ENCODE measurements around the gene SH2D6. TPM values are rescaled to one million over a fixed set of nuclear protein-coding genes. Genes with fewer than 3 reads are reported as not detected.

Gene SH2D6
- total RNA-seq, 2 experiments from 2014 or later, result 0.30 TPM; not detected in 1

GRCh38 chr2:85452237-85452636, 33.7 kb downstream of the SH2D6 start:
- no peak for TF ChIP-seq CTCF (IDR thresholded peaks at IDR 0.05)
- Mint-ChIP-seq H3K27ac (no peak overlapping the region), H3K4me3 (no peak overlapping the region), H3K36me3 (ENCODE audit: low read depth) (no peaks in the 10 kb centered on the region), H3K4me1 (ENCODE audit: low read depth) (no peaks in the 10 kb centered on the region), H3K27me3 (no peaks in the 10 kb centered on the region), H3K9me3 (no peaks in the 10 kb centered on the region)
- no peak for ATAC-seq (ENCODE audit: poor library complexity)
- DNase-seq, result no peak
- intact Hi-C loops (cut with DNase I, micrococcal nuclease), result loop anchor here in 1 of 2 experiments (10.0 kb wide), 1 partner anchor 53 kb away; no protein-coding TSS in a partner anchor
- H3K4me1 ChIP-seq (ENCODE audit: insufficient read depth, low read length), result no peaks in the 10 kb centered on the region
- H3K4me3 ChIP-seq (ENCODE audit: low read length), result no peak overlapping the region
- CTCF ChIA-PET, result no interaction called here
- H3K27me3 ChIP-seq (ENCODE audit: control insufficient read depth in 1 of 2, insufficient read depth in 2 of 2, low read length in 2 of 2), result no peaks in the 10 kb centered on the region
- no peaks in the 10 kb centered on the region for H3K36me3 ChIP-seq (ENCODE audit: insufficient read depth, low read length)
- H3K27ac ChIP-seq (ENCODE audit: low read depth in 1 of 2, low read length in 2 of 2), result no peak overlapping the region
- POLR2A ChIA-PET, result no interaction called here
- H3K9me3 ChIP-seq (ENCODE audit: control insufficient read depth in 1 of 2, insufficient read depth in 1 of 2, low read length in 2 of 2), result no peaks in the 10 kb centered on the region

GRCh38 chr2:85453571-85453970, 35.1 kb downstream of the SH2D6 start:
- ChIA-PET POLR2A (no interaction called here), CTCF (no interaction called here)
- no peak for DNase-seq
- Histone ChIP-seq H3K4me3 (ENCODE audit: low read length) (no peak overlapping the region), H3K36me3 (ENCODE audit: insufficient read depth, low read length) (no peaks in the 10 kb centered on the region), H3K27me3 (ENCODE audit: control insufficient read depth in 1 of 2, insufficient read depth in 2 of 2, low read length in 2 of 2) (no peaks in the 10 kb centered on the region), H3K9me3 (ENCODE audit: control insufficient read depth in 1 of 2, insufficient read depth in 1 of 2, low read length in 2 of 2) (no peaks in the 10 kb centered on the region), H3K4me1 (ENCODE audit: insufficient read depth, low read length) (no peaks in the 10 kb centered on the region), H3K27ac (ENCODE audit: low read depth in 1 of 2, low read length in 2 of 2) (no peak overlapping the region)
- Mint-ChIP-seq H3K36me3 (ENCODE audit: low read depth) (no peaks in the 10 kb centered on the region), H3K4me3 (no peak overlapping the region), H3K4me1 (ENCODE audit: low read depth) (no peaks in the 10 kb centered on the region), H3K27ac (no peak overlapping the region), H3K27me3 (no peaks in the 10 kb centered on the region), H3K9me3 (no peaks in the 10 kb centered on the region)
- no peak for ATAC-seq (ENCODE audit: poor library complexity)
- no peak for TF ChIP-seq CTCF (IDR thresholded peaks at IDR 0.05)
- intact Hi-C loops (cut with DNase I, micrococcal nuclease), result loop anchor here in 1 of 2 experiments (10.0 kb wide), 1 partner anchor 51 kb away; no protein-coding TSS in a partner anchor

GRCh38 chr2:85455552-85456090, 37.1 kb downstream of the SH2D6 start:
- DNase-seq, result no peak
- POLR2A ChIA-PET, result no interaction called here
- Mint-ChIP-seq H3K36me3 (ENCODE audit: low read depth) (no peaks in the 10 kb centered on the region), H3K4me3 (no peak overlapping the region), H3K27ac (no peak overlapping the region), H3K4me1 (ENCODE audit: low read depth) (no peaks in the 10 kb centered on the region), H3K9me3 (no peaks in the 10 kb centered on the region), H3K27me3 (no peaks in the 10 kb centered on the region)
- Histone ChIP-seq H3K4me3 (ENCODE audit: low read length) (no peak overlapping the region), H3K9me3 (ENCODE audit: control insufficient read depth in 1 of 2, insufficient read depth in 1 of 2, low read length in 2 of 2) (no peaks in the 10 kb centered on the region), H3K4me1 (ENCODE audit: insufficient read depth, low read length) (no peaks in the 10 kb centered on the region), H3K36me3 (ENCODE audit: insufficient read depth, low read length) (no peaks in the 10 kb centered on the region), H3K27me3 (ENCODE audit: control insufficient read depth in 1 of 2, insufficient read depth in 2 of 2, low read length in 2 of 2) (no peaks in the 10 kb centered on the region), H3K27ac (ENCODE audit: low read depth in 1 of 2, low read length in 2 of 2) (no peak overlapping the region)
- intact Hi-C loops (cut with DNase I, micrococcal nuclease), result loop anchor here in 1 of 2 experiments (10.0 kb wide), 1 partner anchor 49 kb away; no protein-coding TSS in a partner anchor
- CTCF ChIA-PET, result no interaction called here
- TF ChIP-seq CTCF (IDR thresholded peaks at IDR 0.05), result no peak
- no peak for ATAC-seq (ENCODE audit: poor library complexity)
